Activated T-cell treated with anti-CD3 and anti-CD28 coated beads for 4 hours (primary cell): ENCODE results near the gene CYP19A1.

Source experiments
- DNase-seq: peaks from one replicate; pipeline ENCODE4 v3.0.0-alpha.2; 2020

CYP19A1 gene

GRCh38 chr15:51172193-51172592, 166.2 kb downstream of the CYP19A1 start:
- no peak for DNase-seq

- DNase-seq = no peak
These were observed 166.8 kb downstream of the CYP19A1 start for GRCh38 chr15:51171634-51171932.

- no peak for DNase-seq
These were observed 167.3 kb downstream of the CYP19A1 start for GRCh38 chr15:51170882-51171633.

- DNase-seq = no peak
These were observed 169.7 kb downstream of the CYP19A1 start for GRCh38 chr15:51168700-51169099.

GRCh38 chr15:51163843-51164242, 174.6 kb downstream of the CYP19A1 start:
- DNase-seq = no peak

- DNase-seq = peak; percentile 48
These were observed 175.3 kb downstream of the CYP19A1 start for GRCh38 chr15:51162865-51163762.

GRCh38 chr15:51161491-51162220, 176.7 kb downstream of the CYP19A1 start:
- DNase-seq = no peak

GRCh38 chr15:51160484-51160883, 177.9 kb downstream of the CYP19A1 start:
- DNase-seq = no peak
